ENCODE results near the gene UBE2J1.
A peak's percentile ranks its signal among the peaks of the same experiment; 100 is the strongest.

Gene UBE2J1

DNA sequence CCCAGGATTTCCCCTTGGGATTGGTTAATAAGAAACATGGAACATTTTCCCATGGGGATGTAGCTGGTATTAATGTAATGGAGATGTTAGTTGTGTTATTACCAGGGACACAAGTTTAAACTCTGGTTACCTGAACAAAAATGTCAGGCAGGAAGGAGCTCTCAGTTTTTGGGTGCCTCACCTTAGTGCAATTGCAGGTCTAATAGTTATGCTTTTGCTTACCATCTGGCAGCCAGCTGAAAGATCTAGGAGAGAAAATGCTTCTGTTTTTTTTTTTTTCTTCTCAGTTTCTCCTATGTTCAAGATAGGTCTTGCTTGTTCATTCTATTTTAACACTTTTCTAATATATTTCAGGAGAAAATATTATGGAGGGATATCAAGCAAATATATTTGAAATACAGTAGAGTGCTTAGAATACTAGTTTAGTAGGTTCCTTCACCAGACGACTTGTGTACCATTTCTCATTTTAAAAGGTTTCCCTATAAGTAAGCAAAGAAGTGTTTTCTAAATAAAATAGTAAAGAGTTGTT lies 4.2 kb upstream of the UBE2J1 start:
- TF ChIP-seq CTCF (conservative IDR thresholded peaks at IDR 0.05; ENCODE audit: control insufficient read depth, insufficient read depth, low read depth, low read length), result no peak
- H3K4me3 ChIP-seq (ENCODE audit: control insufficient read depth, low read depth, low read length), result no peak overlapping the region
- DNase-seq (ENCODE audit: low read depth), result no peak

DNA sequence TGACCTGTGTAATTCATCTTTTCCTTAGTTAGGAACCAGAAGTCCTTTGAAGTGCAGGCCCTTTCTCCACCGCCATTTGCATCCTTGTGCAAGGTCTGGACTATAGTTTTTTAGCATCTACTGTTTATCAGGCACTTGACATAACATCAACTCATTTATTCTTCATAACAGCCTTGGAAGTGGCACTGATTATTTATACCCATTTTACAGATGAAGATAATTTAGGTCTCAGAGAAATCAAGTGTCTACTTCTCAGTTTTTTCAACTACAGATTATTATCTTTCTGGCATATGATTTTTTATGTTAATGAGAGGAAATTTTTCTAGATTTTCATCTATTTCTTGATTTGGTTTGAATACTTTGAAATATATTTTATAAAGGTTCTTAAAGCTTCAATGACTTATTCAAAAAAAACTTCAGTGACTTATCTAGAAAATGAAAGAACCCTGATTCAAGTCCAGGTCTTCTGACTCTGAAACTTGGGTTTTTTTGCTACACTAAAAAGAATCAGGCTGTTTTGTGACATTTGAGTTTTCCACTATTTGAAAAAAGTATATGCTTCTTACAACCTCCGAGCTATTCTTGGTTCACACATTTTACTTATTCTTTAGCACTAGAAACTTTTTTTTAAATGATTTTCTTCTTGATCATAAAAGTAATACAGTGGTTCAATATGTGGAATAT lies 3.1 kb upstream of the UBE2J1 start:
- H3K4me3 ChIP-seq (ENCODE audit: control insufficient read depth, low read depth, low read length), result no peak overlapping the region
- no peak for TF ChIP-seq CTCF (conservative IDR thresholded peaks at IDR 0.05; ENCODE audit: control insufficient read depth, insufficient read depth, low read depth, low read length)
- no peak for DNase-seq (ENCODE audit: low read depth)

DNA sequence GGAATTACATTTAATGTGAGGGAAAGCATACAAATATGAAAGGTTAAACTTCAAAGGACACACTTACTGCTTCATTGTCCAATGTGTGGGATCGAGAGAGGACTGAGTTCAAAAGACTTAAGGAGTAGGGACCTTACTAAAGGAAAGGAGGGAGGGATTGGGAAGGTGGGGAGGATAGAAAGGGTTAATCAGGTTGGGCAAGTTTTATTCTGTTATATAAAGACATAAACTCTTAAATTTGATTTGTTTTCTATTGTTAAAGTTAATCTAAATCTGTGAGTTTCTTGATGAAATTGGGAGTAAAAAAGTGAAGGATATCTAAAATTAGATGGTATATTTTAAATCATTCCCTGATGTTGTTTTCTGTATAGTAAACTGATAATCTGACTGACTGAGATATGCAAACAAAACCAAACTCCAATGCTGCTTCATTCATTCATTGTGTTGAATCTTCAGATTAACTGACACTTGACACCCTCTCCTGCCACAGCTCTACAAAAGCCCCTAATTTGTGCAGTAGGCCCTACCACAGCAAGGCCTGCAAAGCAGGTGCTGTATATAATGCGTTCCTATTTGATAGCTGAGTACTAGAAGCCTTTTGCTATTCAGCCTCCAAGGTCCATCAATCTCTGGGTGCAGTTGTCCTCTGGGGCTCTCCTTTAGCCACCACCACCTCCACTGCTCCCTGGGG lies 1.3 kb upstream of the UBE2J1 start:
- no peak for DNase-seq (ENCODE audit: low read depth)
- no peak for TF ChIP-seq CTCF (conservative IDR thresholded peaks at IDR 0.05; ENCODE audit: control insufficient read depth, insufficient read depth, low read depth, low read length)
- H3K4me3 ChIP-seq (ENCODE audit: control insufficient read depth, low read depth, low read length), result no peak overlapping the region

DNA sequence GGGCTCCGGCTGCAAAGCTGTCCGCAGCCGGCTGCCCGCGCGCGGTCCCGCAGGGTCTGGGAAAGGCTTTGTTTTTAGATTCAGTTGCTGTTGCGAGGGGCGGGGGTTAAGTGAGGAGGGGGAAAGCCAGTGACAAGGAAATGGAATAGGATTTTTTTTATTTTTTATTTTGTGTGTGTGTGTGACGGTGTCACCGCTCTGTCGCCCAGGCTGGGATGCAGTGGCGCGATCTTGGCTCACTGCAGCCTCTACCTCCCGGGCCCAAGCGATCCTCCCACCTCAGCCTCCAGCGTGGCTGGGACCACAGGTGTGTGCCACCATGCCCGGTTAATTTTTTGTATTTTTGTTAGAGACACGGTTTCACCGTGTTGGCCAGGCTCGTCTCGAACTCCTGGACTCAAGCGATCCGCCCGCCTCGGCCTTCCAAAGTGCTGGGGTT lies 615 bp upstream of the UBE2J1 start:
- peak overlapping the region; percentile 77 for H3K4me3 ChIP-seq (ENCODE audit: control insufficient read depth, low read depth, low read length)
- no peak for TF ChIP-seq CTCF (conservative IDR thresholded peaks at IDR 0.05; ENCODE audit: control insufficient read depth, insufficient read depth, low read depth, low read length)
- DNase-seq (ENCODE audit: low read depth), result no peak

DNA sequence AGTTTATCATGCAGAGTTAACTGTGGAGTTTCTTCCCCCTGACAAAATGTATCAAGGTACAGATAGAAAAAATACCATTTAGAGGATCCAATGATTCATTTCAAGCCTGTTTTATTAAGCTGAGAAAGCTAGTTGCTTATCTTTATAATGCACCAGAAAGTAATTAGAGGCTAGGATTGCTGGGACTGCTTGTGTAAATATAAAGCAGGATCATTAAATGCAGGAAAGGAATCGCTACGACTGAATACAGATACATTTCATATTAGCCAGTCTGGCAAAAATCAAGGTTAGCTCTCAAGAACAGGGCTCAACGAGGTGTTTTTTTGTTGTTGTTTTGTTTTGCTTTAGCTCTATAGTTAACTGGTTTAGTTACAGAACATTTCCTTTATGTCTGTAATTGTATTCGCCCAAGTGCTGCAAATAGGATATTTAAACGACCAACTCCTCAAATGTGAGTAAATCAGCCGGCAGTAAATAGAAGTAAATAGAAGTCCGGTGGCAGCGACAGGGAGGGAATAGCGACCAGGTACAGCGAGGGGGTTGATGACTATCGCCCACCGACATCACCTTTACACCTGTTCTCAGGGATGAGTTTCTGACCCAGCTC lies 748 bp downstream of the UBE2J1 start:
- DNase-seq (ENCODE audit: low read depth), result no peak
- TF ChIP-seq CTCF (conservative IDR thresholded peaks at IDR 0.05; ENCODE audit: control insufficient read depth, insufficient read depth, low read depth, low read length), result no peak
- peak overlapping the region; percentile 77 for H3K4me3 ChIP-seq (ENCODE audit: control insufficient read depth, low read depth, low read length)

DNA sequence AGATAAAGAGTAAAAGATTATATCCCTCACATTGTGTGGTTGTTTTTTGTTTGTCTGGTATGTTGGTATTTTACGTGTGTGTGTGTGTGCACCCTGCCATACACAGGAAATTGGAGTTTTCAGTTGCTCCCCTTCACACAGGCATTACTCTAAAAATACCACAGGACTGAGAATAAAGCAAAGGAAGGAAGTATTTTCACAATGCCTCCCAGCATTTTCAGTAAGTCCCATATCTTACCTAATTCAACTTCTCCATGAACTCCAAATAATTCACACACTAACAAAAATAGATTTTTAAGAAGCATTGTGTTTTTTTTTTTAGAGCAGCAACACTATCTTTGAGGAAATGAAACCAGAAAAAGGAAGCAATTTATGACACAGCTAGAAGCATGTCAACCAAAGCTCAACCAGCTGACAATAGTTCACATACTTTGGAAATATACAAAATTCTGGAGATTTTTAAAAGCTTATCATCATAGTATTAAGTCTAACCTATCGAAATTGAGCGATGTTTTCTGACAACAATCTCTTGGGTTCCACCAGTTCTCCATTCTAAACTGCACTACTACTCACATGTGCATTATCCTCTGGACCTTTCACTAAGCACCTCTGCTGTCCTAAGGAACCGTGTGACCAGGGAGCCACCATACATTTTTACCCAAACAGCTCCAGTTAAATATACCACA lies 2.1 kb downstream of the UBE2J1 start:
- DNase-seq (ENCODE audit: low read depth), result no peak
- peak overlapping the region; percentile 77 for H3K4me3 ChIP-seq (ENCODE audit: control insufficient read depth, low read depth, low read length)
- TF ChIP-seq CTCF (conservative IDR thresholded peaks at IDR 0.05; ENCODE audit: control insufficient read depth, insufficient read depth, low read depth, low read length), result no peak
